ENCODE data around the gene NDUFB7. TPM values are rescaled to one million over a fixed set of nuclear protein-coding genes. Genes with fewer than 3 reads are reported as not detected.

Gene NDUFB7
- total RNA-seq, 1 experiment from 2014 or later: 155 TPM

- Histone ChIP-seq H3K4me1 (ENCODE audit: insufficient read depth, low read length) (no peaks in the 10 kb centered on the region; the same call in 1 of the 2 replicates), H3K4me2 (ENCODE audit: insufficient read depth, insufficient read length, low read length) (no peak overlapping the region), H2AFZ (ENCODE audit: low read length) (no peak overlapping the region), H3K18ac (ENCODE audit: insufficient read length, low read depth, low read length) (no peak overlapping the region), H2BK5ac (ENCODE audit: insufficient read length, low read length) (no peak overlapping the region), H2BK15ac (ENCODE audit: low read depth, low read length) (no peak overlapping the region), H2BK120ac (ENCODE audit: low read depth, low read length, poor library complexity, severe bottlenecking) (no peak overlapping the region), H3K79me2 (ENCODE audit: insufficient read depth, low read length) (peaks cover 1% of the 10 kb centered on the region; the same call in 1 of the 2 replicates), H3K27ac (ENCODE audit: insufficient read length, low read depth, low read length) (no peak overlapping the region), H3K9ac (ENCODE audit: extremely low read depth, insufficient read length, low read length) (no peak overlapping the region), H3K56ac (ENCODE audit: insufficient read length, low read depth, low read length) (no peak overlapping the region), H4K20me1 (ENCODE audit: control insufficient read depth, insufficient read depth, insufficient read length) (no peaks in the 10 kb centered on the region), H2BK12ac (ENCODE audit: insufficient read length, low read depth, low read length) (no peak overlapping the region), H2AK5ac (ENCODE audit: insufficient read length, low read length) (no peak overlapping the region), H3K23ac (ENCODE audit: insufficient read length, low read depth, low read length) (no peak overlapping the region), H3K14ac (ENCODE audit: insufficient read depth, low read length) (no peak overlapping the region), H3K9me3 (ENCODE audit: control insufficient read depth, low read depth, low read length) (no peaks in the 10 kb centered on the region), H3K27me3 (ENCODE audit: insufficient read depth, low read length) (no peaks in the 10 kb centered on the region), H2BK20ac (ENCODE audit: low read depth, low read length, poor library complexity, severe bottlenecking) (no peak overlapping the region), H4K5ac (ENCODE audit: insufficient read length, low read depth, low read length) (no peak overlapping the region), H3K79me1 (ENCODE audit: insufficient read depth, low read depth, low read length, poor library complexity, severe bottlenecking) (peaks cover 2% of the 10 kb centered on the region), H3T11ph (ENCODE audit: low read length) (no peak overlapping the region), H4K91ac (ENCODE audit: insufficient read length, low read depth, low read length) (no peak overlapping the region), H4K8ac (replicated peaks; ENCODE audit: insufficient read length, low read depth, low read length) (no peak overlapping the region), H3K4ac (ENCODE audit: low read depth, low read length) (no peak overlapping the region), H3K23me2 (ENCODE audit: insufficient read length, low read depth, low read length, poor library complexity, severe bottlenecking) (peaks cover 3% of the 10 kb centered on the region)
- DNase-seq: peak; percentile 53
- Mint-ChIP-seq H3K4me3 (no peak overlapping the region), H3K36me3 (ENCODE audit: insufficient read depth in 1 of 3, low read depth in 3 of 3) (peaks cover 0 to 4% (median 2%) of the 10 kb centered on the region in 3 experiments; a peak in 4 of 7 replicates), H3K27ac (peak overlapping the region; percentile 22 to 64 (median 48); a peak in 6 of 7 replicates), H3K9me3 (no peaks in the 10 kb centered on the region), H3K4me1 (peaks cover 23 to 38% of the 10 kb centered on the region in 2 experiments), H3K27me3 (ENCODE audit: low read depth) (no peaks in the 10 kb centered on the region)
- TF ChIP-seq CTCF (conservative IDR thresholded peaks at IDR 0.05): no peak
- WGBS (ENCODE audit: extremely low coverage, insufficient read length, low lambda C conversion rate): no CpG with 5 or more reads among the region's 6 CpGs
Observed at GRCh38 chr19:14554382-14554812, 17.5 kb downstream of the NDUFB7 start.
